ENCODE data around the gene TMEM222.

Gene TMEM222

DNA sequence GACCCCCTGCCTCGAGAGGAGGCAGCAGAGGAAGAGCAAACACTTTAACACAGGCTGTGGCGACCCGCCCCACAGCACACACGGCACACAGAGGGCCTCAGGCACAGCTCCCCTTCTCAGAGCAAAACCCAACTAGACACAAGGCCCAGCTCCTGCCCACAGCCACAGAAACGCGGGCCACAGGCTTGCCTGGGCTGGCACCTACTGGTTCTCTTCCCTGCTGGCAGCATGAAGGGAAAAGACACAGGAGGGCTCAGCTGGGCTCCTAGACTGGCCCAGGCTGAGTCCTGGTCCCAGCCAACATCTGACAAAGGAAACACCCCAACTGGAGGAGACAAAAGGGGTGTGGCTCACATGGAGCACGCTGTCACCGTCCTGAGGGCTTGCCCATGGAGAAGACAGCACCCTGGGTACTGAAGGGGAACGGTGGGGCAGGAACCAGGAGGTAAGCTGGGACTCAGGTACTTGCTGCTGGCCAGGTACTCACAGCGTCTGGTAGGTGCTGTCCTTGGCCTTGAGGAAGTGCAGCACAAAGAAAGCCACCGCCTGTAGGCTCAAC, 57.7 kb downstream of the TMEM222 start:
- DNase-seq (ENCODE audit: low read depth): no peak
- TF ChIP-seq CTCF (IDR thresholded peaks at IDR 0.05; ENCODE audit: low read depth, low read length): no peak
- TF ChIP-seq POLR2A (IDR thresholded peaks at IDR 0.05; ENCODE audit: extremely low read depth, insufficient read length): no peak
- TF ChIP-seq, protein P1, sequence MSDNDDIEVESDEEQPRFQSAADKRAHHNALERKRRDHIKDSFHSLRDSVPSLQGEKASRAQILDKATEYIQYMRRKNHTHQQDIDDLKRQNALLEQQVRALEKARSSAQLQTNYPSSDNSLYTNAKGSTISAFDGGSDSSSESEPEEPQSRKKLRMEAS (IDR thresholded peaks at IDR 0.05; ENCODE audit: low read depth, low read length): no peak
- no peak for TF ChIP-seq MYC (IDR thresholded peaks at IDR 0.05; ENCODE audit: low read depth, low read length)
- no peak overlapping the region for H3K4me3 ChIP-seq (ENCODE audit: low read depth, low read length)

GRCh38 chr1:27380224-27380623, 58.3 kb downstream of the TMEM222 start:
- TF ChIP-seq MYC (IDR thresholded peaks at IDR 0.05; ENCODE audit: low read depth, low read length) (no peak), POLR2A (IDR thresholded peaks at IDR 0.05; ENCODE audit: extremely low read depth, insufficient read length) (no peak), CTCF (IDR thresholded peaks at IDR 0.05; ENCODE audit: low read depth, low read length) (no peak)
- TF ChIP-seq, protein P1 (IDR thresholded peaks at IDR 0.05; ENCODE audit: low read depth, low read length): no peak
- no peak for DNase-seq (ENCODE audit: low read depth)
- no peak overlapping the region for H3K4me3 ChIP-seq (ENCODE audit: low read depth, low read length)

DNA sequence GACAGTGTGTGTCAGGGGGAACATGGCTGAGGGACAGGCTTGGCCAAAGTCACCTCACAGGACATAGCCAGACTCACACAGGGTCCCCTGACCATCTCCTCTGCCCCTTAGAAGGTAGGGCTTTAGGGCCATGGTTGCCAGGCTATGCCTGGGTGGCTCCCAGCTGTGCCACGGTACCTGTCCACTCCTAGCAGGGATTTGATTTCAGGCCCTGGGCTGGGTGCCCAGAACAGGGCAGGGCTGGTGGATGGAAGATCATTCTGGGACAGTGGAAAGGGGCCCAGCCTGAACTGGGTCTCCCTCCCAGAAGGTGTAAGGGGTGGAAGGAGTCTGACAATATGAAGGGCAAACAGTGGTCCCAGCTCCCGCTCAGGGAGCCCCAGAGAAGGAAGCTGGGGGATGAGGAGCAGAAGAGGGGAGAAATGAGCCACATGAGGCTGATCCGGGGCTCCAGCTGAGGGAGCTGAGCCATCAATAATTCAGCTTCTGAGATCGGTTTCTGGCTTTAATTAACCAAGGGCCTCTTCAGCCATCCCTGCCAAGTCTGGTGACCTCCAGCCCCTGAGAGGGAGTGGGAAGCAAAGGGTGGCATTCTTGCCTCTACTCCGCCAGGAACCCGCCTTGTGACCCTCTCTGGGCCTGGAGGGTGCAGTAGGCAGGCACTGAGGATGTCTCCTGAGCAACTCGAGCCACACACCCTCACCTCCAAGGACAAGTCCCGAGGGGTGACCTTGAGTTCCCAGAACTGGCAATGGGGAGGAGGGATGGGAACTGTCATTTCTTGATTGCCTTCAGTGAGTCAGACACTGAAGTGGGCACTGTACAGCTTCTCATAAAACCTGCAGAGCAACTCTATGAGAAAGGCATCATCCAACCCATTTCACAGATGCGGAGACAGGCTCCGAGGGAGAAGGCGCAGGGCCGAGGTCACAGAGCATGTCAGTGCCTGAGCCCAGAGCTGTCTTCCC, 59.1 kb downstream of the TMEM222 start:
- TF ChIP-seq POLR2A (IDR thresholded peaks at IDR 0.05; ENCODE audit: extremely low read depth, insufficient read length) (no peak), CTCF (IDR thresholded peaks at IDR 0.05; ENCODE audit: low read depth, low read length) (no peak)
- no peak for DNase-seq (ENCODE audit: low read depth)
- no peak overlapping the region for H3K4me3 ChIP-seq (ENCODE audit: low read depth, low read length)

DNA sequence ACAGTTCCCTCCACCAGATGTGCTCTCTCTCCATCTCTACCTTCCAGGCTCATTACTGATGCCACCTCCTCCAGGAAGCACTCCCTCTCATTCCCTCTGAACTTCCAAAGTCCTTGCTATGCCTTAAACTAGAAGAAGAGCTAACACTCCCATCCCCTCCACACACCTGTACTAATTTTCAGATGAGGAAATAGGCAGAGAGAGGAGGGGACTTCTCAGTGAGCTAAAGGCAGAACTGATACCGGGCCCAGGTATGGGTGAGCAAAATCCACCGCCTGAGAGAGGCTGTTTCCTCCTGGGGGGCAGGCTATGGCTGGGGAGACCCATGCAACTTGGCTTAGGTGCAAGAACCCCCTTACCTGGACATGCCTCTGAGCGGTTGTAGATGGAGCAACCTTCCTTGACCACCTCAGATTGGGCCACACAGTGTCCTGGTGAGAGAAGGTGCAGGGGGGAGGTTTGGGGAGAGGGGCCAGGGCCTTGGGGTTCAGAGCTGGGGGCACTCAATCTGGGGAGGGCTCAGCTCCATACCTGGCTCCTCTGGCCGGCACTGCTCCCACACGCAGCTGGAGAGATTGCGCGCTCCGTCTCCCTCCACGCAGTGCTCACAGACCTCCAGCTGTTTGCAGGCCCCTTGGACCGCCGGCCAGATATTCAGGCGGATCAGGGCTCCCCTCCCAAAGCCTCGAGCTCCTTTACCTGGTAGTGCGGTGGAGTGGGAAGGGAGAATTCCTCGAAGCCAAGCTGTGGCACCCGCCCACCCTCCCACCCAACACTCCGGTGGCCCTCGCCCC, 60.2 kb downstream of the TMEM222 start:
- DNase-seq (ENCODE audit: low read depth): no peak
- H3K4me3 ChIP-seq (ENCODE audit: low read depth, low read length): no peak overlapping the region
- TF ChIP-seq, protein P1 (IDR thresholded peaks at IDR 0.05; ENCODE audit: low read depth, low read length): no peak
- no peak for TF ChIP-seq CTCF (IDR thresholded peaks at IDR 0.05; ENCODE audit: low read depth, low read length)
- TF ChIP-seq POLR2A (IDR thresholded peaks at IDR 0.05; ENCODE audit: extremely low read depth, insufficient read length): no peak
- no peak for TF ChIP-seq MYC (IDR thresholded peaks at IDR 0.05; ENCODE audit: low read depth, low read length)

DNA sequence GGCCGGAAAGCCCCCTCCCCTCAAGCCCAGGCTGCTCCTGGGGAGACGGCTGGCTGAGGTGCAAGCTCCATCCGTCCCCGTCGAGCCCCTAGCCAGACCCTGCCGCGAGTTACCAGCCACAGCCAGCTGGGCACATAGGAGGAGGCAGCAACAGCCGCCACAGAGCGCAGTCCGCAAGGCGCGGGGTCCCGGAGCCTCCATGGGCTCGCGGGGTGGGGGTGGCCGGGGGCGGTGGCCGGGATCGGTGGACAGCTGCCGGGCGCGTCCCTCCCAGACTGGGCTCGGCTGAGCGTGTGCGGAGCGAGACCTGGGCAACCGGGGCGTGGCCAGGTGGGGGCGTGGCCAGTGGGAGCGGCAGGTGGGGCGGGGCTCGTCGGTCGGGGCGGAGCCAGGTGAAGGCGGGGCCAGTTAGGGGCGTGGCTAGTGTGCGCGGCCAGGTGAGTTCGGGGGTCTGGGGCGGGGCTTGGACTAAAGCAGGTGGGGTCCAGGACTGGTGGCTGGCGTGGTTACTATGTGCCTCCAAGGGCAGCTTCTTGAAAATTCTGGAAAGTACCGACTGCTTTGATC, 61.2 kb downstream of the TMEM222 start, which contains the start of gene CD164L2:
TSS of gene CD164L2 (minus strand) at position 295 of the 567 bp plus-strand sequence. CDS start at position 201, 94 bp downstream.
- TF ChIP-seq MYC (IDR thresholded peaks at IDR 0.05; ENCODE audit: low read depth, low read length) (no peak), CTCF (IDR thresholded peaks at IDR 0.05; ENCODE audit: low read depth, low read length) (no peak), POLR2A (IDR thresholded peaks at IDR 0.05; ENCODE audit: extremely low read depth, insufficient read length) (no peak)
- TF ChIP-seq, protein P1 (IDR thresholded peaks at IDR 0.05; ENCODE audit: low read depth, low read length): no peak
- no peak within 1 kb of the TSS for H3K4me3 ChIP-seq (ENCODE audit: low read depth, low read length)

More for the DNA sequence above, 61.2 kb downstream of the TMEM222 start, which contains the start of gene CD164L2:
- DNase-seq (ENCODE audit: low read depth): no peak
